Measurements from ENCODE around the gene GCH1. TPM values are rescaled to one million over a fixed set of nuclear protein-coding genes. Genes with fewer than 3 reads are reported as not detected.

The GCH1 gene
- total RNA-seq, 2 experiments from 2014 or later = 18.4 to 20.4 TPM

GRCh38 chr14:54908190-54908589, 5.6 kb upstream of the GCH1 start:
- intact Hi-C loops (cut with DNase I, micrococcal nuclease) = loop anchor here in 1 of 2 experiments (5.0 to 10.0 kb wide), 3 partner anchors 101 to 677 kb away; partner anchors contain the start of genes KTN1 and MAPK1IP1L
- no peak overlapping the region for H3K27ac Mint-ChIP-seq
- H3K9me3 Mint-ChIP-seq = no peaks in the 10 kb centered on the region
- H3K36me3 Mint-ChIP-seq (ENCODE audit: low read depth) = peaks cover under 1% of the 10 kb centered on the region
- peak overlapping the region; percentile 20 for H3K4me3 ChIP-seq (ENCODE audit: low read length)
- H3K27me3 ChIP-seq (ENCODE audit: control insufficient read depth in 1 of 2, insufficient read depth in 2 of 2, low read length in 2 of 2) = no peaks in the 10 kb centered on the region
- ChIA-PET POLR2A (no interaction called here), CTCF (no interaction called here)
- H3K4me1 Mint-ChIP-seq (ENCODE audit: low read depth) = peaks cover 13% of the 10 kb centered on the region
- no peak for TF ChIP-seq CTCF (IDR thresholded peaks at IDR 0.05)
- peak overlapping the region; percentile 49 for H3K4me3 Mint-ChIP-seq
- H3K36me3 ChIP-seq (ENCODE audit: insufficient read depth, low read length) = no peaks in the 10 kb centered on the region
- no peak overlapping the region for H3K27ac ChIP-seq (ENCODE audit: low read depth in 1 of 2, low read length in 2 of 2)
- H3K4me1 ChIP-seq (ENCODE audit: insufficient read depth, low read length) = peaks cover 6% of the 10 kb centered on the region
- no peaks in the 10 kb centered on the region for H3K27me3 Mint-ChIP-seq
- ATAC-seq (ENCODE audit: poor library complexity) (peak; percentile 32), DNase-seq (peak in 3 of 14 experiments; percentile 37 to 68 (median 41))
- no peaks in the 10 kb centered on the region for H3K9me3 ChIP-seq (ENCODE audit: control insufficient read depth in 1 of 2, insufficient read depth in 1 of 2, low read length in 2 of 2)

GRCh38 chr14:54906075-54906474, 3.4 kb upstream of the GCH1 start:
- Histone ChIP-seq H3K4me1 (ENCODE audit: insufficient read depth, low read length) (peaks cover 12% of the 10 kb centered on the region), H3K36me3 (ENCODE audit: insufficient read depth, low read length) (no peaks in the 10 kb centered on the region), H3K4me3 (ENCODE audit: low read length) (no peak overlapping the region), H3K27me3 (ENCODE audit: control insufficient read depth in 1 of 2, insufficient read depth in 2 of 2, low read length in 2 of 2) (no peaks in the 10 kb centered on the region), H3K27ac (ENCODE audit: low read depth in 1 of 2, low read length in 2 of 2) (no peak overlapping the region), H3K9me3 (ENCODE audit: control insufficient read depth in 1 of 2, insufficient read depth in 1 of 2, low read length in 2 of 2) (no peaks in the 10 kb centered on the region)
- H3K4me3 Mint-ChIP-seq = no peak overlapping the region
- no peak for TF ChIP-seq CTCF (IDR thresholded peaks at IDR 0.05)
- H3K4me1 Mint-ChIP-seq (ENCODE audit: low read depth) = peaks cover 18% of the 10 kb centered on the region
- H3K27me3 Mint-ChIP-seq = no peaks in the 10 kb centered on the region
- peaks cover 11% of the 10 kb centered on the region for H3K36me3 Mint-ChIP-seq (ENCODE audit: low read depth)
- no peaks in the 10 kb centered on the region for H3K9me3 Mint-ChIP-seq
- CTCF ChIA-PET = no interaction called here
- intact Hi-C loops (cut with DNase I, micrococcal nuclease) = loop anchor here in 1 of 2 experiments (5.0 to 10.0 kb wide), 3 partner anchors 99 to 679 kb away; partner anchors contain the start of genes KTN1 and MAPK1IP1L
- H3K27ac Mint-ChIP-seq = no peak overlapping the region
- DNase-seq (no peak), ATAC-seq (ENCODE audit: poor library complexity) (no peak)
- POLR2A ChIA-PET = no interaction called here

- no peak for TF ChIP-seq CTCF (IDR thresholded peaks at IDR 0.05)
- Histone ChIP-seq H3K9me3 (ENCODE audit: control insufficient read depth in 1 of 2, insufficient read depth in 1 of 2, low read length in 2 of 2) (no peaks in the 10 kb centered on the region), H3K4me3 (ENCODE audit: low read length) (peak overlapping the region; percentile 97), H3K27me3 (ENCODE audit: control insufficient read depth in 1 of 2, insufficient read depth in 2 of 2, low read length in 2 of 2) (no peaks in the 10 kb centered on the region), H3K36me3 (ENCODE audit: insufficient read depth, low read length) (no peaks in the 10 kb centered on the region), H3K4me1 (ENCODE audit: insufficient read depth, low read length) (peaks cover 35% of the 10 kb centered on the region), H3K27ac (ENCODE audit: low read depth in 1 of 2, low read length in 2 of 2) (peak overlapping the region; percentile 86 to 92)
- CTCF ChIA-PET = interaction anchor here (0.8 to 2.4 kb wide), 10 partner anchors 9 to 149 kb away, joined by 3 to 12 read pairs (median 3); partner anchors contain the start of gene MAPK1IP1L
- peak overlapping the region; percentile 94 for H3K4me3 Mint-ChIP-seq
- peak; percentile 60 to 93 (median 78) for DNase-seq
- intact Hi-C loops (cut with DNase I, micrococcal nuclease) = loop anchor here (1.0 to 10.0 kb wide), 7 partner anchors 21 to 683 kb away; partner anchors contain the start of genes SAMD4A (in 2 of the 2), SOCS4 (in 2 of the 2), WDHD1 (in 2 of the 2) and CNIH1 (in 1 of the 2)
- peaks cover 13% of the 10 kb centered on the region for H3K36me3 Mint-ChIP-seq (ENCODE audit: low read depth)
- H3K27me3 Mint-ChIP-seq = no peaks in the 10 kb centered on the region
- ATAC-seq (ENCODE audit: poor library complexity) = peak; percentile 73
- H3K27ac Mint-ChIP-seq = peak overlapping the region; percentile 85
- POLR2A ChIA-PET = interaction anchor here (0.6 to 3.8 kb wide), 10 partner anchors 8 to 414 kb away, joined by 3 to 58 read pairs (median 4); partner anchors contain the start of genes CGRRF1, MAPK1IP1L and SAMD4A
- no peaks in the 10 kb centered on the region for H3K9me3 Mint-ChIP-seq
- peaks cover 25% of the 10 kb centered on the region for H3K4me1 Mint-ChIP-seq (ENCODE audit: low read depth)
These were observed 494 bp downstream of the GCH1 start for GRCh38 chr14:54902143-54902520.
